Measurements from ENCODE around the gene MRPL44.

MRPL44 gene

DNA sequence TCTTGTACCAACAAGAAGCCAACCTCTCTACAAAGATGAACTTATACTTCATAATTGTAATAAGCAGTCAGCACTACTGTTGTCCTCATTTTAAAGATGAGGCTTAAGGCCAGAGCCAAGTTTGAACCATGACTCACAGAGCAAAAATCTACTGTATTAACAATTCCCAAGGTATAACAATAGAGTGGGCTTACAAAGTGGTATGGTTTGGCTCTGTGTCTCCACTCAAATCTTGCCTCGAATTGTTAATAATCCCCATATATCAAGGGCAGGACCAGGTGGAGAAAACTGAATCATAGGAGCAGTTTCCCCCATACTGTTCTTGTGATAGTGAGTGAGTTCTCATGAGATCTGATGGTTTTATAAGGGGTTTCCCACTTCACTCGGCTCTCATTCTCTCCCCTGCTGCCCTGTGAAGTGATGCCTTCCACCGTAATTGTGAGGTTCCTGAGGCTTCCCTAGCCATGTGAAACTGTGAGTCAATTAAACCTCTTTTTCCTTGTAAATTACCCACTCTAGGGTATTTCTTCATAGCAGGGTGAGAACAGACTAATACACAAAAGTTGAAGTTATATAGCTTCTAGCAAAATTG lies 19.5 kb downstream of the MRPL44 start:
- TF ChIP-seq, protein P1, sequence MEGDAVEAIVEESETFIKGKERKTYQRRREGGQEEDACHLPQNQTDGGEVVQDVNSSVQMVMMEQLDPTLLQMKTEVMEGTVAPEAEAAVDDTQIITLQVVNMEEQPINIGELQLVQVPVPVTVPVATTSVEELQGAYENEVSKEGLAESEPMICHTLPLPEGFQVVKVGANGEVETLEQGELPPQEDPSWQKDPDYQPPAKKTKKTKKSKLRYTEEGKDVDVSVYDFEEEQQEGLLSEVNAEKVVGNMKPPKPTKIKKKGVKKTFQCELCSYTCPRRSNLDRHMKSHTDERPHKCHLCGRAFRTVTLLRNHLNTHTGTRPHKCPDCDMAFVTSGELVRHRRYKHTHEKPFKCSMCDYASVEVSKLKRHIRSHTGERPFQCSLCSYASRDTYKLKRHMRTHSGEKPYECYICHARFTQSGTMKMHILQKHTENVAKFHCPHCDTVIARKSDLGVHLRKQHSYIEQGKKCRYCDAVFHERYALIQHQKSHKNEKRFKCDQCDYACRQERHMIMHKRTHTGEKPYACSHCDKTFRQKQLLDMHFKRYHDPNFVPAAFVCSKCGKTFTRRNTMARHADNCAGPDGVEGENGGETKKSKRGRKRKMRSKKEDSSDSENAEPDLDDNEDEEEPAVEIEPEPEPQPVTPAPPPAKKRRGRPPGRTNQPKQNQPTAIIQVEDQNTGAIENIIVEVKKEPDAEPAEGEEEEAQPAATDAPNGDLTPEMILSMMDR (IDR thresholded peaks at IDR 0.05; ENCODE audit: low read depth, low read length), result no peak
- no peak overlapping the region for H3K4me3 ChIP-seq (ENCODE audit: low read depth, low read length)
- peak; percentile 78 for DNase-seq (ENCODE audit: low read depth, low spot score)
- in situ Hi-C loops (cut with HindIII; ENCODE audit: low sequenced_read_pairs), result loop anchor here (25.0 kb wide), 1 partner anchor 311 kb away; no protein-coding TSS in a partner anchor

DNA sequence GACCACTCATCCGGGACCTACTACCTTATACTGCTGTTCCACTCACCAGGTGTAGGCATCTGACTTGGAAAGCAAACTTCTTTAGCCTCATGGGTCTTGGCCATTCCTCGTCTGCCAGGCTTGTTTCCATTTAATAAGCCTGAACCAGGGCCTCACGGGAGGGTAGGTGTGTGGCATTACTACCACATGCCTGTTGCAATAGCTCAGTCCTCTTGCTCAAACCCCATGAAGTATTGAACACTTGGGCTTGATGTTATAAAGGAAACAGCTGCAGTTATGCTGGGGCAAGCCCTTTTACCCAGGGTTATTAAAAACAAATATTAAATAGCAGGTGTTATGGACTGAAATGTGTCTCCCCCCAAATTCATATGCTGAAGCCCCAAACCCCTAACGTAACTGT lies 21.2 kb downstream of the MRPL44 start:
- DNase-seq (ENCODE audit: low read depth, low spot score), result no peak
- no peak overlapping the region for H3K4me3 ChIP-seq (ENCODE audit: low read depth, low read length)
- in situ Hi-C loops (cut with HindIII; ENCODE audit: low sequenced_read_pairs), result loop anchor here (25.0 kb wide), 1 partner anchor 309 kb away; no protein-coding TSS in a partner anchor
- TF ChIP-seq, protein P1 (IDR thresholded peaks at IDR 0.05; ENCODE audit: low read depth, low read length), result no peak

DNA sequence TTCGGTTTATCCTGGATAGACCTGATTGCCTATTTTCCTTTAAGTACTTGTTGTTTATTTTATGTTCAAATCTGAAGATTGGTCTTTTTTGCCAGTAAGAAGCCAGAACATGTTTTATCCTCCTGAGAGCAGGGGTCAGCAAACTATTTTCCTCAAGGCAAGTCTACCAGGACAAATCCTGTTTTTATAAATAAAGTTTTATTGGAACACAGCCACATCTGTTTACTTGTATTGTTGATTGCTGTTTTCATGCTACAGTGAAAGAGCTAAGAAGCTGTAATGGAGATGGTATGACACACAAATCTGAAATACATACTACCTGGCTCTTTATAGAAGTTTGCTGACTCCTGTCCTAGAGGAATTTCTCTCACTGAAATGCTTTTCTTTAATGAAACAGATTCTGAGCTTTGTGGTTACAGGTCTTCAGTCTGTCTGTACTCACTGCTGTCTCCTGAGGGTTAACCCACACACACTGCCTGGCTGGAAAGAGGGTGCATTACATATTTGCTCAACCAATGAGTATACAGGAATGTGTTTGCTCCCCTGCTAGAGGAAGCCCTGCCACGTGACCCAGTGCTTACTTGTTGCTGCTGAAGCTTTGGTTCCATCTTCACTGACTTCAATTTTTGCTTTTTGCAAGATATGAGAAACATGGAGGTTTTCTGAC lies 22.6 kb downstream of the MRPL44 start:
- H3K4me3 ChIP-seq (ENCODE audit: low read depth, low read length), result no peak overlapping the region
- TF ChIP-seq, protein P1 (IDR thresholded peaks at IDR 0.05; ENCODE audit: low read depth, low read length), result no peak
- DNase-seq (ENCODE audit: low read depth, low spot score), result no peak
- in situ Hi-C loops (cut with HindIII; ENCODE audit: low sequenced_read_pairs), result loop anchor here (25.0 kb wide), 1 partner anchor 307 kb away; no protein-coding TSS in a partner anchor

DNA sequence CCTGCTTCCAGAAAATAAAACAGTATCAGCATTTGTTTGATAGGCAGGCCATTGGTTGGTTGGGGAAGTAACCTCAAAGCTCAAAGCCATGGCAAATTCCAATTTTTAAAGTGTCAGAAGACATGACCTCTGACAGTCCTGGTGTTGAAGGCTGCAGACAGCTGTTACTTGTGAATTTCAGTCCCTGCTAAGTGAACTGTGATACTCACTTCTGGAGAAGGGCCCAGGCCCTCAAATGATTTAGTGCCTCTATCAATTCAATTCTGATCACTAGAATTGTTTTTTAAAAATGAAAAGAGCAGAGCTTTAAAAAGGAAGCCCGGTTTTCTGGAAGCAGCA lies 23.1 kb downstream of the MRPL44 start:
- no peak for DNase-seq (ENCODE audit: low read depth, low spot score)
- in situ Hi-C loops (cut with HindIII; ENCODE audit: low sequenced_read_pairs), result loop anchor here (25.0 kb wide), 1 partner anchor 307 kb away; no protein-coding TSS in a partner anchor
- H3K4me3 ChIP-seq (ENCODE audit: low read depth, low read length), result no peak overlapping the region
- TF ChIP-seq, protein P1 (IDR thresholded peaks at IDR 0.05; ENCODE audit: low read depth, low read length), result no peak

DNA sequence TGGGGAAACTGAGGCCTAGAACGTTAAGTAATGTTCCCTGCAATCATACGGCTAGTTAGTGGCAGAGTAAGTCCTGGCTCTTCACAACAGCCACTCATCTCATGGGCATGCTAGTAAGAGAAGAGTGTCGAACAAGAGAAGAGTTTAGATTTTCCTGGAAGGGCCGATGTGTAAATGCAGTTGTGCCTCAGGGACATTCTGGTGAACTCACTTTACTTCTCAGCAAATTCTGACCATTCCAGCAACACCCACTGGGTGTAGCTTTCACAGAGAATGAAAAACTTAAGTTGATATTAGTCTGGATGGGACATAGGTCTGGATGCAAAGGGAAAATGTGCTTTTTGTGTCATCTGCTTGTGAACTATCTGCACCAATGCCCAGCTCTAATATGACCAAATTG lies 23.5 kb downstream of the MRPL44 start:
- no peak for DNase-seq (ENCODE audit: low read depth, low spot score)
- no peak overlapping the region for H3K4me3 ChIP-seq (ENCODE audit: low read depth, low read length)
- TF ChIP-seq, protein P1 (IDR thresholded peaks at IDR 0.05; ENCODE audit: low read depth, low read length), result no peak
- in situ Hi-C loops (cut with HindIII; ENCODE audit: low sequenced_read_pairs), result loop anchor here (25.0 kb wide), 1 partner anchor 306 kb away; no protein-coding TSS in a partner anchor

DNA sequence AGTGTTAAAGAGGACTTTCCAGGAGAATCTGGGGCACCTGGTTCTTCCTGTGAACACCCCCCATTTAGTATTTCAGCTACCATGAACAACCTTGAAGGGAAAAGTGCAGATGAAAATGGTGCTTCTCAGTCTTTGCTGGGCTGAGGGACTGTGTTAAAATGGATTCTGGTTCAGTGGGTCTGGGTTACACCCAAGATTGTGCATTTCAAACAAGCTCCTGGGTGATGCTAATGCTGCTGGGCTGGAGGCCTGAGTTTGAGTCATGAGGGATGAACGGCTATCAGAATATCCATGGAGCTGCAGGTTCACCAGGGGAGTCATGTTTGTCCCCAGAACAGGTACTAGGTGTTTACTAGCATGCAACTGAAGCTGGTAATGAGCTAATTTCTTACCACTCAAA lies 24.0 kb downstream of the MRPL44 start:
- TF ChIP-seq, protein P1 (IDR thresholded peaks at IDR 0.05; ENCODE audit: low read depth, low read length), result no peak
- in situ Hi-C loops (cut with HindIII; ENCODE audit: low sequenced_read_pairs), result loop anchor here (25.0 kb wide), 1 partner anchor 306 kb away; no protein-coding TSS in a partner anchor
- no peak for DNase-seq (ENCODE audit: low read depth, low spot score)
- no peak overlapping the region for H3K4me3 ChIP-seq (ENCODE audit: low read depth, low read length)
